NCI-H226 (cell line): ENCODE results near the gene PTPRR.

Experiments used
- DNase-seq: peaks from one replicate; pipeline ENCODE4 v3.0.0-alpha.2; 2015

The PTPRR gene

GRCh38 chr12:70683976-70684375 lies 236.6 kb downstream of the PTPRR start:
- DNase-seq, result no peak

- DNase-seq, result no peak
Measured at GRCh38 chr12:70671698-70672097, 248.8 kb downstream of the PTPRR start.

GRCh38 chr12:70670948-70671347 lies 249.6 kb downstream of the PTPRR start:
- DNase-seq, result no peak

GRCh38 chr12:70667253-70667652 lies 253.3 kb downstream of the PTPRR start:
- no peak for DNase-seq

GRCh38 chr12:70666364-70666763 lies 254.2 kb downstream of the PTPRR start:
- DNase-seq, result no peak

- DNase-seq, result no peak
Measured at GRCh38 chr12:70664465-70664881, 256.1 kb downstream of the PTPRR start.

- no peak for DNase-seq
Measured at GRCh38 chr12:70663838-70664237, 256.7 kb downstream of the PTPRR start.

- DNase-seq, result peak; percentile 91
Measured at GRCh38 chr12:70661466-70662161, 258.9 kb downstream of the PTPRR start.

GRCh38 chr12:70660620-70661219 lies 259.8 kb downstream of the PTPRR start:
- peak; percentile 89 for DNase-seq

- DNase-seq, result no peak
Measured at GRCh38 chr12:70660002-70660604, 260.4 kb downstream of the PTPRR start.

- DNase-seq, result no peak
Measured at GRCh38 chr12:70659077-70659606, 261.4 kb downstream of the PTPRR start.

- DNase-seq, result no peak
Measured at GRCh38 chr12:70657616-70658286, 262.8 kb downstream of the PTPRR start.

- DNase-seq, result no peak
Measured at GRCh38 chr12:70652451-70652850, 268.1 kb downstream of the PTPRR start.

GRCh38 chr12:70648831-70649230 lies 271.7 kb downstream of the PTPRR start:
- DNase-seq, result peak; percentile 17

GRCh38 chr12:70648191-70648590 lies 272.3 kb downstream of the PTPRR start:
- DNase-seq, result no peak

GRCh38 chr12:70646850-70647249 lies 273.7 kb downstream of the PTPRR start:
- peak; percentile 71 for DNase-seq

GRCh38 chr12:70645494-70646317 lies 274.8 kb downstream of the PTPRR start:
- peak; percentile 97 for DNase-seq

- DNase-seq, result no peak
Measured at GRCh38 chr12:70644861-70645260, 275.7 kb downstream of the PTPRR start.

- DNase-seq, result no peak
Measured at GRCh38 chr12:70643939-70644338, 276.6 kb downstream of the PTPRR start.

GRCh38 chr12:70641691-70642090 lies 278.8 kb downstream of the PTPRR start:
- DNase-seq, result no peak

- DNase-seq, result no peak
Measured at GRCh38 chr12:70640901-70641300, 279.6 kb downstream of the PTPRR start.

- no peak for DNase-seq
Measured at GRCh38 chr12:70639535-70639934, 281.0 kb downstream of the PTPRR start.
